ENCODE results near the gene FOXO4.
A peak's percentile ranks its signal among the peaks of the same experiment; 100 is the strongest.

FOXO4 gene

GRCh38 chrX:71098951-71099506, 3.4 kb downstream of the FOXO4 start:
- no peak for DNase-seq (ENCODE audit: low read depth)

- DNase-seq (ENCODE audit: low read depth), result no peak
Observed at GRCh38 chrX:71099736-71100135, 4.1 kb downstream of the FOXO4 start.

- no peak for DNase-seq (ENCODE audit: low read depth)
Observed at GRCh38 chrX:71100581-71101505, 5.2 kb downstream of the FOXO4 start.

- no peak for DNase-seq (ENCODE audit: low read depth)
Observed at GRCh38 chrX:71102292-71102691, 6.6 kb downstream of the FOXO4 start.

GRCh38 chrX:71103110-71103983, 7.7 kb downstream of the FOXO4 start:
- DNase-seq (ENCODE audit: low read depth), result no peak

GRCh38 chrX:71105628-71106027, 10.0 kb downstream of the FOXO4 start:
- no peak for DNase-seq (ENCODE audit: low read depth)

GRCh38 chrX:71106427-71106826, 10.8 kb downstream of the FOXO4 start, which contains the start of gene CXorf65:
TSS of gene CXorf65 (minus strand) at chrX:71106740. CDS start at chrX:71106556, 184 bp downstream.
- no peak for DNase-seq (ENCODE audit: low read depth)

- DNase-seq (ENCODE audit: low read depth), result no peak
Observed at GRCh38 chrX:71107245-71107644, 11.6 kb downstream of the FOXO4 start.

GRCh38 chrX:71107762-71108360, 12.2 kb downstream of the FOXO4 start:
- no peak for DNase-seq (ENCODE audit: low read depth)

GRCh38 chrX:71109051-71109450, 13.4 kb downstream of the FOXO4 start:
- DNase-seq (ENCODE audit: low read depth), result no peak

- no peak for DNase-seq (ENCODE audit: low read depth)
Observed at GRCh38 chrX:71111141-71111843, 15.6 kb downstream of the FOXO4 start, which contains the start of gene IL2RG. TSS of gene IL2RG (minus strand) at chrX:71111577. CDS start at chrX:71111539, 38 bp downstream.

- no peak for DNase-seq (ENCODE audit: low read depth)
Observed at GRCh38 chrX:71111921-71112431, 16.3 kb downstream of the FOXO4 start.

GRCh38 chrX:71117358-71117757, 21.7 kb downstream of the FOXO4 start:
- DNase-seq (ENCODE audit: low read depth), result no peak

GRCh38 chrX:71118032-71118984, 22.7 kb downstream of the FOXO4 start, which contains the start of gene MED12:
TSS of gene MED12 (plus strand) at chrX:71118596. CDS start at chrX:71118755, 159 bp downstream.
- peak; percentile 64 for DNase-seq (ENCODE audit: low read depth)

- no peak for DNase-seq (ENCODE audit: low read depth)
Observed at GRCh38 chrX:71118985-71119535, 23.4 kb downstream of the FOXO4 start.

GRCh38 chrX:71128166-71128833, 32.6 kb downstream of the FOXO4 start:
- DNase-seq (ENCODE audit: low read depth), result no peak

GRCh38 chrX:71128915-71129765, 33.5 kb downstream of the FOXO4 start:
- DNase-seq (ENCODE audit: low read depth), result no peak

- no peak for DNase-seq (ENCODE audit: low read depth)
Observed at GRCh38 chrX:71131510-71131909, 35.9 kb downstream of the FOXO4 start.

Data from stromal cell of bone marrow (primary cell).